HG03045 (cell line): ENCODE data around the gene UBE2J1.

Source experiments
- ATAC-seq: cut with Tn5 transposase; IDR thresholded peaks from one replicate; pipeline ENCODE4 v1.9.1; 2021; ENCODE audit warnings: mild to moderate bottlenecking, moderate library complexity; ENCODE audit not compliant: unreplicated experiment

UBE2J1 gene

GRCh38 chr6:89291256-89291819 is 61.2 kb downstream of the UBE2J1 start:
- ATAC-seq, result no peak

GRCh38 chr6:89290401-89291155 is 61.9 kb downstream of the UBE2J1 start:
- ATAC-seq, result no peak

GRCh38 chr6:89289710-89290109 is 62.8 kb downstream of the UBE2J1 start:
- ATAC-seq, result no peak

GRCh38 chr6:89287351-89288028 is 65.0 kb downstream of the UBE2J1 start:
- no peak for ATAC-seq

DNA sequence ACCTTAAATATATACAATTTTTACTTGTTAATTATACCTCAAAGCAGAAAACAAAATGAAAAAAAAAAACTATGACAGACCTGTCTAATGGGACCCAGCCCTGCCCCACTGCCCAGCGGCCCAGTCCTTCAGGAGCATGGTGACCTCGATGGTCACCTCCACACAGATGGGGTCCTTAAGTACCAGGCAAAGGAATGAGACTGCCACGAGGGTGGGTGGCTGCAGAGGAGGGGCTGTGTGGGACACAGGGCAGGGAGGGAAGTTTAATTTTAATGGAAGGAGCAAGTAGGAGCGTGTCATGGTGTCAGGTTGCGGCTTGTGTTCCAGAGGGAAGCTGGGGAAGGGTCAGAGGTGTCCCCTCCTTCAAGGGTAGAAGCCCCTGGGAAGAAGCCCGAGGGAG is 66.0 kb downstream of the UBE2J1 start:
- ATAC-seq, result no peak

DNA sequence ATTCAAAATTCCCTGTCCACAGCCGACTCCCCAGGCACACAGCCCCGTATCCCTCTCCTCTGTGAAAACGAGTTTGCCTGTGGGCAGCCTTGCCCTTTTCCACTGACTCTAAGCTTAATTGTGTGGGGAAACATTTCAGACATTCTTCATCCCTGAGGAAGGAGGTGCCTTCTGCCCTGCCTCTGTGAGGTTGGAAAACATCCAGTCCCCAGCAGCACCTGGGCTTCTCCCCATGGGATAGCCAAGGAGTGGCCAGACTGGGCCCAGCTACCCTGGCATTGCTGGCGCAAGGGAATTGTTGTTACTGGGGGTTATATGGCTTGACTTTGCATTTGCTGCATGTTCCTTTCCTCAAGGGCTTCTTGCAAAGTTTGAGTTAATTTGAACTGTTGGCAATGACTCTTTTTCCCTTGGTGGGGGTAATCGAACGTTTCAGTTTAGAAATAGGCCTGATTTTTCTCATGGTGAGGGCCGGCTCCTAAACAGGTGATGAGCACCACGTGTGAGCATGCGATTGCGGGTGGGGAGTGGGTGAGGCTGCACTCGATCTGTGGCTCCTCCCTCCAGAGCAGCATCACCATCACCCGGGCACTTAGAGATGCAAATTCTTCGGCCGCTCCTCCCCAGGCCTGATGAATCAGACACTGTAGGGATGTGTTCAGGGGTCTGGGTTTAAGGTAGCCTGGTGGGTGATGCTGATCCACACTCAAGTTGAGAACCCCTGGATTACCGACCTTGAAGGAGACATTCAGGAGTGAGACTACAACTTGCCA is 67.4 kb downstream of the UBE2J1 start:
- ATAC-seq, result no peak

DNA sequence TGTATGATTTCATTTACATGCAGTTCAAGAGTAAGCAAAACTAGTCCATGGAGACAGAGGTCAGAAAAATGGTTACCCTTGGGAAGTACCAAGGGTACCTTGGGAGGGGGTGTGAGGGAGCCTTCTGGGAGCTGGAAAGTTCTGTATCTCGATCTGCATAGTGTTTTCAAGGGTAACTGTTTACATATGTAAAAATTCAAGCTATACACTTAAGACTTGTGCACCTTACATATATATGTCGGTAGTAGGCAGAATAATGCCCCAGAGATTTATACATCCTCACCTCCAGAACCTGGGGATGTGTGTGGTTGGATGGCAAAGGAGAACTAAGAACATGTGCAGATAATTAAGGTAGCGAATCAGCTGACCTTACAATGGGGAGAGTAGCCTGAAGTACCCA is 68.4 kb downstream of the UBE2J1 start:
- no peak for ATAC-seq

DNA sequence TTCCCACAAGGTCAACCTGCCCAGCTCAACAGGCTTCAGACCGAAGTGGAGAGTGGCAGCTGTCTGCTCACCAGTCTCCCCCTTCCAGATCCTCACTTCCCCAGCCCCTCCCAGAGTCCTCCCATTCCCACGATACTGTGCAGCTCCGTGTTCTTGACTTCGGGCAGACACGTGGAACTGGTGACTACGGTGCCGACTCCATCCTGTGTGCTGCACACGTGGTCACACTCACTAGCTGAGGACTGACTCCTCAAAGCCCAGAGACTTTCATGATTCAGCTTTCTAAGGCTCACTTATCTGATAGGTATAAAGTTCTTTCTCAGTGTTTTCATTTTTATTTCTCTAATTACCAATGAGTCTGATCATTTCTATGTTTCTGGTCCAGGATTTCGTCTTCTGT is 69.8 kb downstream of the UBE2J1 start:
- ATAC-seq, result no peak

- ATAC-seq, result peak; percentile 95
These were observed 70.7 kb downstream of the UBE2J1 start for GRCh38 chr6:89281779-89282246.

DNA sequence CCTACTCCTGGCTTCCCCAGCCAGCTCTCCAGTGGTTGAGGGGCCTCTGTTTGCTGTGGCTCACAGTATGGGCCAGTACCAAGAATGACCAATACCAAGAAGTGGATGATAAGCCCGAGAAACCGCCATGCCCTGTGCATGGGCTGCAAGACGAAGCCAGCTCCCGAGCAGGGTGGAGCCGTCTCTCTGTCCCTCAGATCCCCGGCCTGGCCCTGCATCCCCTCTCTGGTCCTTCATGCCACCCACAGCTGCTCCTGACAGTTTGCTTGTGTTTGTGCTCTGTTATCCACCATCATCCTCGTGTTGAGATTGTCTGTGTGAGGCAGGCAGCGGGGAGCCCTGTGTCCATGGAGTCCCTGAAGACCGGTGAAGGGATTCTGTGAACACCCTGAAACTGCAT is 73.6 kb downstream of the UBE2J1 start:
- no peak for ATAC-seq
